NB4 (cell line): ENCODE measurements around the gene AANAT.

Experiments used
- CTCF ChIP-seq: IDR thresholded peaks from one replicate; pipeline ENCODE4 v1.5.1; 2012; ENCODE audit warnings: low read depth, low read length
- MAX ChIP-seq: IDR thresholded peaks from 2 replicates; pipeline ENCODE4 v1.6.1; 2011; ENCODE audit warnings: low read depth, low read length
- MYC ChIP-seq: IDR thresholded peaks from 2 replicates; pipeline ENCODE4 v1.6.1; 2011; ENCODE audit warnings: low read depth, low read length
- POLR2A ChIP-seq: IDR thresholded peaks from 2 replicates; pipeline ENCODE4 v1.6.1; 2011; ENCODE audit warnings: mild to moderate bottlenecking; ENCODE audit not compliant: insufficient read length; ENCODE audit errors: extremely low read depth

- TF ChIP-seq POLR2A (no peak), CTCF (no peak), MAX (no peak), MYC (no peak)
These were observed 21.5 kb upstream of the AANAT start for GRCh38 chr17:76445697-76446448.
